BE2C (cell line): ENCODE data around the gene TMC8.

Experiments used
- DNase-seq: peaks from one replicate; pipeline ENCODE4 v3.0.0-alpha.2; 2020
- H3K27me3 ChIP-seq: fragments of 250-450 bp; sonication (Bioruptor Pico); 2 replicates; pipeline ENCODE4 v1.5.1; 2020; ENCODE audit warnings: mild to moderate bottlenecking
- H3K36me3 ChIP-seq: fragments of 250-450 bp; sonication (Bioruptor Pico); 2 replicates; pipeline ENCODE4 v1.5.1; 2020; ENCODE audit warnings: mild to moderate bottlenecking
- H3K4me1 ChIP-seq: fragments of 250-450 bp; sonication (Bioruptor Pico); 2 replicates; pipeline ENCODE4 v1.5.1; 2020
- H3K4me3 ChIP-seq: 2 replicates; pipeline ENCODE4 v1.5.1; 2011; ENCODE audit warnings: low read depth, low read length
- H3K9me3 ChIP-seq: fragments of 250-450 bp; sonication (Bioruptor Pico); 2 replicates; pipeline ENCODE4 v1.5.1; 2020
- CTCF ChIP-seq: IDR thresholded peaks from 2 replicates; pipeline ENCODE4 v1.5.1; 2012; ENCODE audit warnings: mild to moderate bottlenecking, low read depth, low read length

TMC8 gene

DNA sequence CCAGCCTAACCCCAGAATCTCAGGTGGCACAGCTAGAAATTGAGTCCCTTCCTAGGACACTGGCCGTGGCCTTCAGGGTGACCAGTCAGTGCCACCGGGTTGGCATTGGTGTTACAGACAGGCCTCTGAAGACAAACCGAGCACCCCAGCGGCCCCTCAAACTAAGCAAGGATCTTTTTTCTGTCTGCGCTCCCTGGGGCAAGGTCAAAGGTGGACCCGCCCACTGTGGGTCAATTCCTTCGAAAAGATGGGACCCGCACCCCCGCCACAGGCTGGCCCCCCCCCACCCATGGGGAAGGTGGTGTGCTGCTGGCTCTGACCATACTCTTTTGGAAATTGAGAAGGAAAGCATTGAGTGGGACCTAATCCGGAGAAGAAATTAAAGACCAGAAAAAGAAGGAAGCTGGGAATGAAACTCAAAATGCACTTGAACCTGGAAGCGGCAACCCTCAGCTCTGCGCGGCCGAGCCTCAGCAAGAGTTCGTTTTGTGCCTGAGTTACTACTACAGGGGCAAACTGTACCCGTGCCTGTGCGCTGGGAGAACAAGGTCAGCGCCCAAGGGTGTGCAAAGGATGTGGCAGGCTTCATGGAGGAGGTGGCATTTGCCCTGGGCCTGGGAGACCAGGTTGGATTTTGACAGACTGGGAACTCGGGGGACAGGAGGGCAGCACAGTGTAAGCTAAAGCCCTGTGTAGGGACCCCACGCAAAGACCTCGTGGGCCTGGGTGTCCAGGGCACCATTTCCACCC, 22.4 kb upstream of the TMC8 start:
- Histone ChIP-seq H3K27me3 (no peaks in the 10 kb centered on the region), H3K4me3 (no peak overlapping the region), H3K4me1 (peaks cover 5% of the 10 kb centered on the region), H3K36me3 (peaks cover 16% of the 10 kb centered on the region), H3K9me3 (no peaks in the 10 kb centered on the region)
- no peak for DNase-seq
- no peak for TF ChIP-seq CTCF

- no peak for TF ChIP-seq CTCF
- DNase-seq = no peak
- Histone ChIP-seq H3K4me3 (no peak overlapping the region), H3K9me3 (no peaks in the 10 kb centered on the region), H3K4me1 (peaks cover 5% of the 10 kb centered on the region), H3K27me3 (no peaks in the 10 kb centered on the region), H3K36me3 (peaks cover 8% of the 10 kb centered on the region)
Observed at GRCh38 chr17:78108726-78109488, 21.7 kb upstream of the TMC8 start.

- Histone ChIP-seq H3K9me3 (no peaks in the 10 kb centered on the region), H3K36me3 (peaks cover 3% of the 10 kb centered on the region), H3K27me3 (no peaks in the 10 kb centered on the region), H3K4me1 (peaks cover 5% of the 10 kb centered on the region), H3K4me3 (no peak overlapping the region)
- TF ChIP-seq CTCF = no peak
- no peak for DNase-seq
Observed at GRCh38 chr17:78109489-78109761, 21.1 kb upstream of the TMC8 start.

- peaks cover 5% of the 10 kb centered on the region for H3K4me1 ChIP-seq
- no peaks in the 10 kb centered on the region for H3K27me3 ChIP-seq
- H3K9me3 ChIP-seq = no peaks in the 10 kb centered on the region
- no peak overlapping the region for H3K4me3 ChIP-seq
- DNase-seq = peak; percentile 39
- no peaks in the 10 kb centered on the region for H3K36me3 ChIP-seq
- no peak for TF ChIP-seq CTCF
Observed at GRCh38 chr17:78110363-78111015, 20.1 kb upstream of the TMC8 start.

DNA sequence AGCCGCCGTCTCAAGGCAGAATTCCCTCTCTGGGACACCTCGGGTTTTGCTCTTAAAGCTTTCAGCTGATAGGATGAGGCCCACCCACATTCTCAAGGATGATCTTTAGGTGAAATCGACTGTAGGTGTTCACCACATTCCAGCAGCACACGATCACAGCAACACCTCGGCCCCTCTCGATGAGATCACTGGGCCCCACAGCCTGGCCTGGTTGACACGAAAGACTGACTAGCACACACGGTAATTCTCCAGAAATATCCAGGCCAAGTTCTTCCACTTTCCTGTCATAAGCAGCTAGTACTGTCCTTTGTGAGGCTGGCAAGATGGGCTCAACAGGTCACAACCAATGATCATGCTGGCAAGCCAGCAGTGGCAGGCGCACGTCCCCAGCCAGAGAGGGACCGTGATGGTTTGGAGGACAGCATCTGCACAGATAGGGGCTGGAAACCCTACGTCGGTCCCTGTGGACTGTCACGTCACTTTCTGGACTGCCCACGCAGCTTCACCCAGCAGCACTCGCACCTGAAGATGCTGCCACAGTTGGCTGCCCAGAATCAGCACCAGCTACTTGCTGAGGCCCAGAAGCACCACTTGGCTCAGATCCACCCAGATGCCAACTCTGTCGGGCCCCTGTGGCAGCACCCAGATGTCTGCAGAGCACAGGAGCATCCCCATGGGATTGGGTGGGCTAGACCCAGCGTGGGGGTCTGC, 19.4 kb upstream of the TMC8 start:
- no peak for TF ChIP-seq CTCF
- peaks cover 5% of the 10 kb centered on the region for H3K4me1 ChIP-seq
- H3K27me3 ChIP-seq = no peaks in the 10 kb centered on the region
- no peaks in the 10 kb centered on the region for H3K36me3 ChIP-seq
- H3K9me3 ChIP-seq = no peaks in the 10 kb centered on the region
- DNase-seq = no peak
- no peak overlapping the region for H3K4me3 ChIP-seq
